Calu3 (cell line): ENCODE measurements around the gene HIF1A. TPM values are rescaled to one million over a fixed set of nuclear protein-coding genes. Genes with fewer than 3 reads are reported as not detected.
A peak's percentile ranks its signal among the peaks of the same experiment; 100 is the strongest.

ENCODE experiments used
- BruUV-seq: library from RNA; stranded (reverse); fragments of 400-500 nt; replicated peaks from 2 replicates; lab custom pipeline; 2021; lab: Mats Ljungman, UMichigan
- CTCF ChIA-PET: fragments of 300-600 bp; sonication (Branson Sonifier 250); formaldehyde crosslinking; loops from one replicate; lab custom pipeline; 2022; ENCODE audit warnings: antibody characterized with exemption; lab: Charles Lee
- DNase-seq: peaks from one replicate; pipeline ENCODE4 v3.0.0; 2022
- H3K27ac Mint-ChIP-seq: one replicate; pipeline ENCODE4 v1.8.0; 2022; ENCODE audit warnings: mixed read lengths; ENCODE audit not compliant: unreplicated experiment
- H3K27me3 Mint-ChIP-seq: one replicate; pipeline ENCODE4 v1.8.0; 2022; ENCODE audit warnings: mixed read lengths; ENCODE audit not compliant: unreplicated experiment
- H3K36me3 Mint-ChIP-seq: one replicate; pipeline ENCODE4 v1.8.0; 2022; ENCODE audit warnings: mild to moderate bottlenecking, moderate library complexity, mixed read lengths; ENCODE audit not compliant: insufficient read depth, unreplicated experiment
- H3K4me1 Mint-ChIP-seq: one replicate; pipeline ENCODE4 v1.8.0; 2022; ENCODE audit warnings: mild to moderate bottlenecking, low read depth, mixed read lengths; ENCODE audit not compliant: unreplicated experiment
- H3K4me3 Mint-ChIP-seq: one replicate; pipeline ENCODE4 v1.8.0; 2022; ENCODE audit warnings: mild to moderate bottlenecking, low read depth, moderate library complexity, mixed read lengths; ENCODE audit not compliant: unreplicated experiment
- H3K9me3 Mint-ChIP-seq: one replicate; pipeline ENCODE4 v1.8.0; 2022; ENCODE audit warnings: low read depth, mixed read lengths; ENCODE audit not compliant: unreplicated experiment
- CTCF ChIP-seq: fragments of 200-600 bp; IDR thresholded peaks from one replicate; pipeline ENCODE4 v1.8.0; 2022; ENCODE audit warnings: antibody characterized with exemption; ENCODE audit not compliant: unreplicated experiment
- intact Hi-C: fragments of 100-400 bp; cut with micrococcal nuclease; formaldehyde crosslinking; loops from one replicate; pipeline ENCODE4 v1.10.0; 2022; ENCODE audit not compliant: unreplicated experiment
- total RNA-seq: library from RNA; stranded (reverse); gene quantifications from 2 replicates; pipeline ENCODE4 v1.2.3, GENCODE V29; 2022

The HIF1A gene
- total RNA-seq, 1 experiment from 2014 or later, result 229 TPM

- peaks cover 72% of the 10 kb centered on the region for H3K36me3 Mint-ChIP-seq
- CTCF ChIA-PET, result interaction anchor here (0.9 to 1.4 kb wide), 3 partner anchors 136 to 145 kb away, joined by 3 to 5 read pairs (median 4); no protein-coding TSS in a partner anchor
- no peak for TF ChIP-seq CTCF
- H3K27me3 Mint-ChIP-seq, result no peaks in the 10 kb centered on the region
- H3K4me3 Mint-ChIP-seq, result peak overlapping the region; percentile 89
- H3K27ac Mint-ChIP-seq, result peak overlapping the region; percentile 93
- intact Hi-C loops, result loop anchor here (2.0 to 5.0 kb wide), 3 partner anchors 53 to 224 kb away; no protein-coding TSS in a partner anchor
- peaks cover 10% of the 10 kb centered on the region for H3K4me1 Mint-ChIP-seq
- DNase-seq, result no peak
- no peaks in the 10 kb centered on the region for H3K9me3 Mint-ChIP-seq
- no TSS peak for BruUV-seq
Measured at GRCh38 chr14:61699027-61699426, 3.7 kb downstream of the HIF1A start.

DNA sequence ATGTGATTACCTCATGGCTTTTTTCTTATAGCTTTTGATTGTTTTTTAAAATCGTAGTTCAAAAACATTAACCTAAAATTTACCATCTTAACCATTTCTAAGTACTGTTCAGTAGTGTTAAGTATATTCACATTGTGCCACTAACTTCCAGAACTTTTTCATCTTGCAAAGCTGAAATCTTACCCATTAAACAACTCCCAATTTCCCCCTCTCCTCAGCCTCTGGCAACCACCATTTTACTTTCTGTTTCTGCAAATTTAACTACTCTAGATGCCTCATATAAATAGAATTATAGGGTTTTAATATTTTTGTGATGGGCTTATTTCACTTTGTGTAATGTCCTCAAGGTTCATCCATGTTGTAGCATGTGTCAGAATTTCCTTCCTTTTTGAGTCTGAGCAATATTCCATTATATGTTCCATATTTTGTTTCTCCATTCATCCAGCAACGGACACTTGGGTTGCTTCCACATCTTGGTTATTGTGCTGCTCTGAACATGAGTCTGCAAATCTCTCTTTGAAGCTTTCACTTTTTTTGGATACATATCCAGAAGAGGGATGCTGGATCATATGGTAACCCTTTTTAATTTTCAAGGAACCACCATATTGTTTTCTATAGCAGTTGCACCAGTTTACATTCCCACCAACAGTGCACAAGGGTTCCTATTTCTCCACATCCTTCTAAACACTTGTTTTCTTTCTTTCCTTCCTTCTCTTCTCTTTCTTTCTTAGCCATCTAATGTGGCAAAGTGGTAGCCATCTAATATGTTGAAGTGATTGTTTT is 5.0 kb downstream of the HIF1A start:
- no peak for DNase-seq
- no peak for TF ChIP-seq CTCF
- Mint-ChIP-seq H3K4me3 (peak overlapping the region; percentile 89), H3K9me3 (no peaks in the 10 kb centered on the region), H3K27ac (peak overlapping the region; percentile 91), H3K4me1 (peaks cover 12% of the 10 kb centered on the region), H3K27me3 (no peaks in the 10 kb centered on the region), H3K36me3 (peaks cover 63% of the 10 kb centered on the region)
- BruUV-seq, result no TSS peak
- CTCF ChIA-PET, result interaction anchor here (1.2 kb wide), 1 partner anchor 139 kb away, joined by 3 read pairs; no protein-coding TSS in a partner anchor
- intact Hi-C loops, result no loop called here

DNA sequence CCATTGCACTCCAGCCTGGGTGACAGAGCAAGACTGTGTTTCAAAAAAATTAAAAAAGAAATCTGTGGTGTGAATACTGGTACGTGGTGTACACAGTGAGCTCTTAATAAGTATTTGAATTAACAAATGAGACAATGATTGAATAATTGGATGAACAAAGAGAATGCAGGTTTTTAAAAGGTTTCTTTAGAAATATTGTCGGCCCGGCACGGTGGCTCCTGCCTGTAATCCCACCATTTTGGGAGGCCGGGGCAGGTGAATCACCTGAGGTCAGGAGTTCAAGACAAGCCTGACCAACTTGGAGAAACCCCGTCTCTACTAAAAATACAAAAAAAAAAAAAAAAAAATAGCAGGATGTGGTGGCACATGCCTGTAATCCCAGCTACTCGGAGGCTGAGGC is 6.6 kb downstream of the HIF1A start:
- TF ChIP-seq CTCF, result no peak
- intact Hi-C loops, result no loop called here
- H3K4me1 Mint-ChIP-seq, result peaks cover 29% of the 10 kb centered on the region
- peak overlapping the region; percentile 52 for H3K4me3 Mint-ChIP-seq
- H3K9me3 Mint-ChIP-seq, result no peaks in the 10 kb centered on the region
- H3K36me3 Mint-ChIP-seq, result peaks cover 50% of the 10 kb centered on the region
- CTCF ChIA-PET, result interaction anchor here (0.7 kb wide), 3 partner anchors 48 to 1503 kb away, joined by 4 read pairs; no protein-coding TSS in a partner anchor
- no peaks in the 10 kb centered on the region for H3K27me3 Mint-ChIP-seq
- H3K27ac Mint-ChIP-seq, result peak overlapping the region; percentile 36
- peak; percentile 24 for DNase-seq
- no TSS peak for BruUV-seq

- Mint-ChIP-seq H3K4me1 (peaks cover 30% of the 10 kb centered on the region), H3K27me3 (no peaks in the 10 kb centered on the region), H3K9me3 (no peaks in the 10 kb centered on the region), H3K36me3 (peaks cover 36% of the 10 kb centered on the region), H3K4me3 (peak overlapping the region; percentile 45), H3K27ac (no peak overlapping the region)
- intact Hi-C loops, result no loop called here
- TF ChIP-seq CTCF, result no peak
- DNase-seq, result no peak
- no TSS peak for BruUV-seq
- CTCF ChIA-PET, result no interaction called here
Measured at GRCh38 chr14:61703342-61704129, 8.2 kb downstream of the HIF1A start.
